CD4-positive, alpha-beta T cell treated with Interleukin-1 beta for 1 hour (primary cell): ENCODE measurements around the gene AMER3.

Experiments
- DNase-seq, 2 donors: peaks; one replicate each; pipeline ENCODE4 v3.0.0-alpha.2; 2020 to 2022

AMER3 gene

GRCh38 chr2:130786076-130786475 lies 30.7 kb downstream of the AMER3 start:
- no peak for DNase-seq

GRCh38 chr2:130787841-130788240 lies 32.5 kb downstream of the AMER3 start:
- no peak for DNase-seq

GRCh38 chr2:130790312-130790711 lies 35.0 kb downstream of the AMER3 start:
- DNase-seq = no peak

- no peak for DNase-seq
These were observed 35.7 kb downstream of the AMER3 start for GRCh38 chr2:130790804-130791616.

- no peak for DNase-seq
These were observed 36.2 kb downstream of the AMER3 start for GRCh38 chr2:130791617-130791939.

- no peak for DNase-seq
These were observed 40.1 kb downstream of the AMER3 start for GRCh38 chr2:130795431-130795830.

- peak; percentile 6 to 15 for DNase-seq
These were observed 41.0 kb downstream of the AMER3 start for GRCh38 chr2:130796290-130796689.

GRCh38 chr2:130797493-130798435 lies 42.4 kb downstream of the AMER3 start:
- DNase-seq = peak; percentile 89 to 90

- DNase-seq = no peak
These were observed 43.3 kb downstream of the AMER3 start for GRCh38 chr2:130798472-130799218.

GRCh38 chr2:130799295-130799694 lies 44.0 kb downstream of the AMER3 start:
- DNase-seq = no peak

GRCh38 chr2:130805613-130806012 lies 50.3 kb downstream of the AMER3 start:
- no peak for DNase-seq

GRCh38 chr2:130806370-130806769 lies 51.0 kb downstream of the AMER3 start:
- no peak for DNase-seq

- DNase-seq = no peak
These were observed 52.5 kb downstream of the AMER3 start for GRCh38 chr2:130807659-130808385.

- no peak for DNase-seq
These were observed 53.3 kb downstream of the AMER3 start for GRCh38 chr2:130808482-130809268.

GRCh38 chr2:130810490-130810889 lies 55.1 kb downstream of the AMER3 start:
- no peak for DNase-seq

GRCh38 chr2:130813722-130814121 lies 58.4 kb downstream of the AMER3 start:
- DNase-seq = no peak

GRCh38 chr2:130814931-130815680 lies 59.8 kb downstream of the AMER3 start:
- no peak for DNase-seq
